GM18909 (cell line): Measurements from ENCODE around the gene PSMB2.
A peak's percentile ranks its signal among the peaks of the same experiment; 100 is the strongest.

ENCODE experiments used
- ATAC-seq: cut with Tn5 transposase; IDR thresholded peaks from one replicate; pipeline ENCODE4 v1.9.1; 2021; ENCODE audit warnings: mild to moderate bottlenecking; ENCODE audit not compliant: unreplicated experiment, poor library complexity

Gene PSMB2

DNA sequence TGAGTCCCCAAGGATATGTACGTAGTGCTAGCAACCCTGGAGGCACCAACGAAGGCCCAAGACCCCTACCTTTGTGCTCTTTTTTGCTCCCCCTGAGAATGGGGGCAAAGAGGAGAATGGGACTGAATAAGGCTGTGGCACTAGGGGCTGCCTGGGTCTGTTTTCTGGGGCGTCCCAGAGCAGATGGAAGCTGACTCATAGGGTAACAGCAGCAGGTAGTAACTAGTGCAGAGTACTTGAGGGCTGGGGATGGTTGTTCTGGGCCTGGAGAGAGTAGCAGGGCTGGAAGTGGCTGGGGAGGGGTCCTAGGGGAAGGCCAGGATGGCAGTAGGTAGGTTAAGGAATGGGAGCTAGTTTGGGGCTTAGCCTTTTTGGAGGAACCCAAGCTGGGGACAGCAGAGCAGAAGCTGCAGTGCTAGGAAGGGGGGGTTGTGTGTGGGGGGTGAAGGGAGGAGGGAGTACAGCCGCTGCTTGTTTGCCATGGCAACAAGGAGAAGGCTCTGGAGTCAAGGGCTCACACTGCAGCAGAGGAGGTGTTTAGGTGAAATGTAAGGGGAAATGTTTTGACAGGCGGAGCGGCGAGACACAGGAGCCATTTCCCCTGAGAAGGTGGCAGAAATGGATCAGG is 81.9 kb downstream of the PSMB2 start:
- no peak for ATAC-seq

DNA sequence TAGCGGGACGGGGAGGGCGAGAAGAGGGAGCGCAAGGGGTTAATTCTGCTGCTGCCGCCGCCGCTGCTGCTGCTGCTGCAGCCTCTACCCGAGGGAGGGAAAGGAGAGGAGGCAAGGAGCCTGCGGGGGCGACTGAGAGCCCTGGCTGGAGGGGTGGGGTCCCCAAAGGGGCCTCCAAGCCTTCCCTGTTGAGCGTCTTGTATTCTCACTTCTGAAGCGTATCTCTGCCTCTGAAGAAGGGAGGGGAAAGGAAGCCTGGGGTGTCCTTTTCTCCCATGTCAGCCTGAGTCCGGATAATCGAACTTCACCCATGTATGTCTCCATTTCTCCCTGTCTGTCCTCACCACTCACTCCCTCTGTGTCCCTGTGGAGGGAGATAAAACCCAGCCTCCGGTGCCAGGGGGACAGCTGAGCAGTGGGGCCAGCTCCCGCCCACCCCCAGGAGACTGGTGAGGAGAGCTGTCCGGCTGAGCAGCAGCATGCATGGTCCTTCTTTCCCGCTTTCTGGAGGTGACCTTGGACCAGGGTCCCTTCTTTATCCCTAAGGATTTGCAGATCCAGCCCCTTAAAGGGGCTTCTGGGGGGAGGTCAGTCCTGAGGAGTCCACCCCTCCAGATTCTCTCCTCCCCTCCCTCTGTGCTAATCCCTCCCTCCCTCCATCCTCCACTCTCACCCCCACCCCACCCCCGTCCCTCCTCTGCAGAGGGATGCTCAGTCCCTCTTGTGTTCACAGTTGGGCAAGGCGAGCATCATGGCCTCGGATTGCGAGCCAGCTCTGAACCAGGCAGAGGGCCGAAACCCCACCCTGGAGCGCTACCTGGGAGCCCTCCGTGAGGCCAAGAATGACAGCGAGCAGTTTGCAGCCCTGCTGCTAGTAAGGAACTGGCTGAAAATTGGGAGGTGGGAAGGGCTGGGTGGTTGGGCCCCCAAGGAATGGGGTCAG is 82.7 kb downstream of the PSMB2 start:
- ATAC-seq, result no peak

DNA sequence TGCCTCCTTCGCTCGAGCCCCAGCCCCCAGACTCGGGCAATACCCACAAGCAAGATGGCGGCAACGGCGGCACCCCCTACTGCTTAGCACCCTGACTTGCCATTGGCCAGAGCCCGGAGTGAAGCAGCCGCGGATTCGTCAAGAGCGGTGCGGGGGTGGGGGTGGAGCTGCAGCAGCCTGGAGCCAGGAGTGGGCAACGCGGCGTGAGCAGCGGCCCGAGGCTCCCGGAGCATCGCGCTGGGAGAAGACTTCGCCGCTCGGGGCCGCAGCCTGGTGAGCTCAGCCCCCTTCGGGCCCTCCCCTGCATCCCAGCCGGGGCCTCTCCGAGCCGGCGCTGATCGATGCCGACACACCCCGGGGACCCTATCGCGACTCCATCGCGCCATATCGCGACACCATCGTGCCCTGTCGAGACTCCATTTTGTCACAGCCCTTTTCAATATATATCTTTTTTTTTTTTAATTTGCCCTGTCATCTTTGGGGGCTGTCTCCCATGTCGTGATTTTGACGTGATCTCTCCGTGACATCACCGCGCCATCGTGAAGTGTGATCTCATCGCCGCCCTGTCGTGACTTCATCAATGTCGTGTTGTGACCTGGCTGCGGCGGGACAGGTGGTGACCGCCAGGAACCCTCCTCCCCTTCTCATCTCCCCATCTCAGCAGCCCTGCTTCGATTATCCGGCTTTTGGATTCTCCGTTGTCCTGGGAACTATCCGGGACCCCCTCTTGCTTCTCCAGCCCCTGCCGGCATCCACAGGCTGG is 83.5 kb downstream of the PSMB2 start, which contains the start of gene NCDN:
Gene NCDN (plus strand): TSS at position 189 of the 763 bp plus-strand sequence. CDS start 392 bp downstream, at position 581.
- peak; percentile 86 for ATAC-seq

DNA sequence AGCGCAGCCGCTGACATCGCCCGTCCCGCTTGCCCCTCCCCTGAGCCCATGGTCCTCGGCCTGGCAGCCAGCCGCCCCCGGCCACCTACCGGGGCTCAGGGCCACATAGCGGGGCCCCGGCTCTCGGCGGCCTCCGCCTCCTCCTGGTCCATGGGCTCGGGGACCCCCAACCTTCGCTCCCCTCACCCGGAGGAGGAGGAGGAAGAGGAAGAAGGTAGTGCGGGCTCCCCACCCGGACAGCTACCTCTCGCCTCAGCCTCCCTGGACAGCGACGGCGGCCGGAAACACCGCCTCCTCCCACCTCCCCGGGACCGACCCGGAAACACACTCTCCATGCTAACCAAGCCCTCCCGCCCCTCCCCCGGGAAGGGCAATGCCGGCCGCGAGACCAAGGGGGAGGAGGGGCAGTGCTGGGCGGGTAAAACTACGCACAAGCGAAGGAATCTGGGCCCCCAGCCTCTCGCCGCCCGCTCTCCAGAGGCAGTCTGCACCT is 84.2 kb downstream of the PSMB2 start, which contains the start of gene KIAA0319L:
Gene KIAA0319L (minus strand): TSS at position 286 of the 493 bp plus-strand sequence. CDS start 2,912 bp downstream, outside the sequence.
- peak; percentile 78 for ATAC-seq

DNA sequence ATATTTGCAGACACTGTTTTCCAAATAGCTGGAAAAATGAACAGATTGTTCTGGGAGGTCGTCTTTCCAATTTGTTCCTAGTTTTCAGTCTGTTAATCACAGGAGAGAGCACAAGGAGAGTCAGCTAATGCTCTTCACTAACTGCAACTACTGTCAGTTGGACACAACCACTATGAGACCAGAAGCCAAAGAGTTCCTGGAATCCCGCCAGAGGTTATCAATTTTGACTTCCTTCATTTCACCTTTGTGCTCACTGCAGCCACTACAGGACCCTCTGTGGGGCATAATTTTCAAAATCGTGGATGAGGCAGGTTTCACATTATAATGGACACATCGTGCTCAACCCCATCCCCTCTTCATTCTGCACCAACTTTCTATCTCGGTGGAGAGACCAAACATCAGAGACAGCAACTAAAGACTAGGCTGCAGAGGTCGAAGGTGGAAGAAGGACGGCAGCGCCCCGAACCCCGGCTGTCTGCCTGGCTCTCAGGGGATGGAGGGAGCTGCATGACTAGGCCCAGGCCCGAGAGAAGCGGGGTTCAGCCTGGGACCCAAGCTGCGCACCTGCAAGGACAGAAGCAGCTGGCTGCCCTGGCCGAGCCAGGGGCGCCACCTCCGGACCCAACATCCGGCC is 84.7 kb downstream of the PSMB2 start:
- no peak for ATAC-seq

DNA sequence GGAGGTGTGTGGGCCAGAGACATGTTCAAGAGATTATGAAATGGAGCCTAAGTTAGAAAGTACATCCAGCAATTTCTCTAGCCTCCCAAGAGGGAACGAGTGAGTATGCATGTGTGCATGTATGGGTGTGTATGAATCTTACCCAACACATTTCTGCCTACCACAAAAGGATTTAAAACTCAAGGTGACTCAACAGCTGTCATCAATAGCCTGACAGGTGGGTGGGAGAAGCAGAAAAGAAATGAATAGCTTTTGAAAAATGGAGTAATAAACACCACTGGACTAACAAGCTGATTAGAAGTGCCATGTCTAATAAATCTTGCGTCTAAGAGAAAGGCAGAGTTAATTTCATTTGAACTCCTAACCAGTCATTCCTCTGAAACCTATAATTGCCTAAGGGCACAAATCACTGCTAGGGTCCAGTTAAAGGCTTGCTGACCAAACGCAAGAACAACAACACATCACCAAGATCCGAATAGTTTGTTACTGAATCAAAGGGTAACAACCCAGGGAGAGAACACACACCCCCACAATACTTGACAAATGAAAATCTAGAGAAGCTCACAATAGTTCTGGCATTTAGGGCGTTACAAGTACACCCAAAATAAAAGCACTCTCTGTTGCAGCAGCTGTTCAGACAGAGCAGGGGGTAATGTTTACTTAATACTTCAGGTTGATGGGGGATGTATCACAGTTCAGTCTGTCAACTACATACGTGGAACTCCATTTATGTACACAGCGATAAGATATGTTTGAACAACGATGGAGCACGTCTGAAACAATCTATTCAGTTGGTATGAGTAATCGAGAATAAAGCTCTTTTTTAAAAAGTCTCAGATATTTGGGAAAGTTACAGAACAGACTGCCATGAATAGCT is 85.5 kb downstream of the PSMB2 start:
- no peak for ATAC-seq

DNA sequence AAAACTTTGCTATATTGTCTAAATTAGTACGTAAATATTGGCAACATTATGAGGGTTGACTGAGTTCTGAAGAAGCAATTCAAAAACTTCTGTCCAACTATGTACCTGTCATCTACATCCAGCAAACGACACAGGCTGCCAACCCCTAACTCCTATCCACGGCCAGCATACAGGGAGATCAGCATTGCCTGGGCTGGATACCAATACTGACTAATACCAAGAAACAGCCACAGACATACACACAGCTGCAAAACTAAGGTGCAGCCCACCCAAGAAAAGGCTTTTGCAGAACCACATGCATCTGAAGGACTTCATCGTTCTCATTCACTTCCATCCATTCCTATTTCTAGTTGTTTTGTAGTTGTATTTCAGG is 86.1 kb downstream of the PSMB2 start:
- ATAC-seq, result no peak

DNA sequence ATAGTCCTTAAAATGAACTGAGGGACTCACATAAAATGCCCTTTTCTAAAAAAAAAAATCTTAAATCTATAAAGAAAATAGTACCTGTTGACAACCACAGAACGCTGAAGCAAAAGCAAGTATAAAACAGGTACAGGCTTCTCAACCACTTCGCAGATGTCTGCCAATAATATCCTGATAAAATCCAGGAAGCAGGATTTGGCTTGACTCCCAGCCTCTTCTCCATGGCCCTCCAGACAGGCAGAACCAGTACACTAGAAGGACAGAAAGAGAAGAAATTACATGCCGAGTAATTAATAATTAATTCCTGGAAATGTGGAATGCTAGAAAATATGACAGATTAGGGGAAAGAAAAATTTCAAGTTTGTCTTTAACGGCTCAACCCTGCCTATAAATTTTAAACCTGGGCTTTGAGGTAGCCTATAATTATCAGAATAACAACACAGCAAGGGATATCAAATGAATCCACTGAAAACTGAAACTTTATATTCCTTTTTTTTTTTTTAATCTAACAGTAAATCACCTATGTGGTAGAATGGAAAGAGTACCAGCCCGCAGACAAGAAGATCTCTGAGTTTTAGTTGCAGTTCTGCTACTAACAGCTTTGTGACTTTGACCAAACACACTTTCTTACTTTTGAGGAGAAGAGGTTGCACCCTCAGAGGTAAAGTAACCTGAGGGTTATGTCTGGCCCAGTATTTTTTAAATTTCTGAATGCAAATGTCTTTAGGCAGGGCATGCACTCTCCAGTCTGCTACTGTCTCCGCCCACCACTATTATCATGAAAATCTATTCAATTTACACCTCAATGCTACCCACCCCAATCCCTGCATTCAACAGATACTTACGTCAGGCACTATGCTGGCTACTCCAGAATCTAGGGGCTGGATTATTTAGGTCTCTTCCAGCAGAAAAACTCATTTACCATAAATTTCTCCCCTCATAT is 86.8 kb downstream of the PSMB2 start:
- ATAC-seq, result no peak

DNA sequence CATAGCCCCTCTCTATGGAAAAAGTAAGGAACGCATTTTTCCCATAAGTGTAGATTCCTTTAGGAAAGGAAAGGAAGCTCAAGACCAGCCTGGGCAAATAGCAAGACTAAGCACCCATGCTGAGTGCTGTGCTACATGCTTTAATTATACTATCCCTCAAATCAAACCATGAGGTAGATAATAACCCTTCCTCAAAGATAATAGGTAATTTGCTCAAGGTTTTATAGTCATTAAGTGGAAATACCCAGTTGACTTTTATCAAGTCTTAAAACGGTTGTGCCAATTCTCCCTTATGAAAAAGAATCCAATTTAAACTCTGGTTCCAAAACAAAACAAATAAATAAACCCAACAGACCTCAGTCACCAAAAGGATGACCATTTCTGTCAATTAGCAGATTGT is 87.5 kb downstream of the PSMB2 start:
- ATAC-seq, result no peak
